ENCODE measurements around the gene R3HDM4.
"Not testable (repeated sequence)": the region's sequence is repeated elsewhere in the genome, so short reads cannot be mapped to it uniquely, and the experiment has no call there.

The R3HDM4 gene

GRCh38 chr19:884420-885211 is 28.4 kb downstream of the R3HDM4 start:
- TF ChIP-seq CTCF (conservative IDR thresholded peaks at IDR 0.05; ENCODE audit: low read length) = no peak
- no peak for DNase-seq (ENCODE audit: low read depth)
- H3K4me3 ChIP-seq (ENCODE audit: low read length) = no peak overlapping the region

GRCh38 chr19:883661-884211 is 29.3 kb downstream of the R3HDM4 start:
- TF ChIP-seq CTCF (conservative IDR thresholded peaks at IDR 0.05; ENCODE audit: low read length) = no peak
- H3K4me3 ChIP-seq (ENCODE audit: low read length) = no peak overlapping the region
- no peak for DNase-seq (ENCODE audit: low read depth)

- TF ChIP-seq CTCF (conservative IDR thresholded peaks at IDR 0.05; ENCODE audit: low read length) = no peak
- no peak for DNase-seq (ENCODE audit: low read depth)
- no peak overlapping the region for H3K4me3 ChIP-seq (ENCODE audit: low read length)
Measured at GRCh38 chr19:882871-883497, 30.0 kb downstream of the R3HDM4 start.

- H3K4me3 ChIP-seq (ENCODE audit: low read length) = no peak overlapping the region
- no peak for TF ChIP-seq CTCF (conservative IDR thresholded peaks at IDR 0.05; ENCODE audit: low read length)
- no peak for DNase-seq (ENCODE audit: low read depth)
Measured at GRCh38 chr19:881385-882071, 31.5 kb downstream of the R3HDM4 start.

GRCh38 chr19:879711-880438 is 33.1 kb downstream of the R3HDM4 start:
- no peak for DNase-seq (ENCODE audit: low read depth)
- TF ChIP-seq CTCF (conservative IDR thresholded peaks at IDR 0.05; ENCODE audit: low read length) = no peak
- H3K4me3 ChIP-seq (ENCODE audit: low read length) = no peak overlapping the region

- not testable (repeated sequence) for H3K4me3 ChIP-seq (ENCODE audit: low read length); DNase-seq (ENCODE audit: low read depth)
Measured at GRCh38 chr19:878751-879561, 34.1 kb downstream of the R3HDM4 start.

- DNase-seq (ENCODE audit: low read depth); H3K4me3 ChIP-seq (ENCODE audit: low read length): not testable (repeated sequence)
Measured at GRCh38 chr19:877992-878660, 34.9 kb downstream of the R3HDM4 start.
